ENCODE data around the gene UFSP2.

UFSP2 gene

DNA sequence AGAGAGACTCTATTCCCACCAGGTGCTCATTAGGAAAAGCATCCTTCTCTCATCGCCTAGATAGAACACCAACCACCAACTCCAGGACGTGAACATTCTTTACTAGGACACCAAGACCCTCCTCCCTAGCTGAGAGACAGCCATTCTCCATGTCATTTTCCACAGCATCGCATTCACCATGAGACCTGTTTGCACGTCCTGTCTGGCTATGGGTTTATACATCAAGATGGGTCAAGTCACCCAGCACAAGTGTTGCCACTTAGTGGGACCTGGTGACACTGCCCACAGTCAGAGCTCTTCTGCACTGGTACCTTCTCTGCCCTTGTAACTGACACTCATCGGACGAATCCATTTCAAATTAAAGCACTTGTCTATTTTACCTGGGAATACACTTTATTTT, 47.5 kb downstream of the UFSP2 start:
- Histone ChIP-seq H3K27ac (ENCODE audit: low read length, poor library complexity, severe bottlenecking) (no peak overlapping the region), H2BK5ac (ENCODE audit: low read depth, low read length, poor library complexity, severe bottlenecking) (no peak overlapping the region), H3K79me1 (replicated peaks; ENCODE audit: low read length, poor library complexity, severe bottlenecking) (no peaks in the 10 kb centered on the region), H4K8ac (ENCODE audit: low read length) (no peak overlapping the region), H3K23ac (ENCODE audit: low read length in 2 of 2) (no peak overlapping the region), H3K27me3 (ENCODE audit: control insufficient read depth in 1 of 2, insufficient read depth in 1 of 2, low read length in 2 of 2) (no peaks in the 10 kb centered on the region), H4K91ac (ENCODE audit: low read length) (no peak overlapping the region), H2AK5ac (ENCODE audit: low read length, severe bottlenecking) (no peak overlapping the region), H3K18ac (ENCODE audit: low read depth in 1 of 2, low read length in 2 of 2) (no peak overlapping the region), H3K4me3 (ENCODE audit: insufficient read depth in 1 of 2, low read depth in 1 of 2, low read length in 2 of 2) (no peak overlapping the region), H2AFZ (ENCODE audit: low read depth, low read length) (no peak overlapping the region), H3K4ac (ENCODE audit: low read depth in 1 of 2, low read length in 2 of 2) (no peak overlapping the region), H3K4me1 (ENCODE audit: control insufficient read depth, insufficient read depth, low read depth, low read length) (no peaks in the 10 kb centered on the region), H3K9ac (ENCODE audit: low read length) (no peak overlapping the region), H2BK15ac (ENCODE audit: low read depth, poor library complexity, severe bottlenecking) (no peak overlapping the region), H3K14ac (ENCODE audit: low read length in 2 of 2) (no peak overlapping the region), H2BK120ac (ENCODE audit: low read depth, low read length) (no peak overlapping the region), H3K4me2 (ENCODE audit: low read length, poor library complexity, severe bottlenecking) (no peak overlapping the region), H3K9me3 (ENCODE audit: control insufficient read depth, low read length) (peaks cover 5% of the 10 kb centered on the region), H2BK12ac (ENCODE audit: low read length in 2 of 2) (no peak overlapping the region), H3K36me3 (ENCODE audit: control insufficient read depth in 1 of 2, insufficient read depth in 2 of 2, low read depth in 1 of 2, low read length in 2 of 2) (peaks cover 7 to 20% of the 10 kb centered on the region in 2 experiments)
- WGBS = 96% methylated on average over 4 of the region's 6 CpGs
- DNase-seq = no peak

DNA sequence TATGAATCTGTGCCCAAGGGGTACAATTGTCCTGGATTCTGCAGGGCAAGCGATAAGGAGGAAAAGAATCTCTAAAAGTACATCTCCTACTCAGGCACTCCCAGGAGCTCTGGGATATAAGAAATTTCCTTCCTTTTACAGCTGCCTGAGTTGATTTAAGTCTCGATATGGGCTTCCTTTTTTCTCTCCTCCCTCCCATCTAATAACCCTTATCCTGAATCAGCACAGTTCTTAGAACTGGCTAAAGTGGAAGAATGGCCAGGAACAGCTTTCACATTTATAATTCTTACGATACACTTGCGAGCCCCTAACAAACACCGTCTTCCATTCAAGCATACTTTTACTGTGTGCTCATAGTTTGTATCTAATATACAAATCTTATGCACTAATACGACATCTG, 51.2 kb downstream of the UFSP2 start:
- H2BK15ac ChIP-seq (ENCODE audit: low read depth, poor library complexity, severe bottlenecking) = no peak overlapping the region
- H3K23ac ChIP-seq (ENCODE audit: low read length in 2 of 2) = no peak overlapping the region
- no peak overlapping the region for H3K4ac ChIP-seq (ENCODE audit: low read depth in 1 of 2, low read length in 2 of 2)
- no peak overlapping the region for H3K14ac ChIP-seq (ENCODE audit: low read length in 2 of 2)
- DNase-seq = no peak
- no peak overlapping the region for H3K4me2 ChIP-seq (ENCODE audit: low read length, poor library complexity, severe bottlenecking)
- H3K9ac ChIP-seq (ENCODE audit: low read length) = no peak overlapping the region
- H3K27me3 ChIP-seq (ENCODE audit: control insufficient read depth in 1 of 2, insufficient read depth in 1 of 2, low read length in 2 of 2) = no peaks in the 10 kb centered on the region
- no peak overlapping the region for H3K18ac ChIP-seq (ENCODE audit: low read depth in 1 of 2, low read length in 2 of 2)
- 96% methylated on average over 5 of the region's 6 CpGs for WGBS
- H4K91ac ChIP-seq (ENCODE audit: low read length) = no peak overlapping the region
- H2AFZ ChIP-seq (ENCODE audit: low read depth, low read length) = no peak overlapping the region
- no peaks in the 10 kb centered on the region for H3K79me1 ChIP-seq (replicated peaks; ENCODE audit: low read length, poor library complexity, severe bottlenecking)
- no peak overlapping the region for H2BK5ac ChIP-seq (ENCODE audit: low read depth, low read length, poor library complexity, severe bottlenecking)
- H3K4me3 ChIP-seq (ENCODE audit: insufficient read depth in 1 of 2, low read depth in 1 of 2, low read length in 2 of 2) = no peak overlapping the region
- H3K4me1 ChIP-seq (ENCODE audit: control insufficient read depth, insufficient read depth, low read depth, low read length) = no peaks in the 10 kb centered on the region
- H4K8ac ChIP-seq (ENCODE audit: low read length) = no peak overlapping the region
- no peak overlapping the region for H2BK12ac ChIP-seq (ENCODE audit: low read length in 2 of 2)
- H3K27ac ChIP-seq (ENCODE audit: low read length, poor library complexity, severe bottlenecking) = no peak overlapping the region
- H2AK5ac ChIP-seq (ENCODE audit: low read length, severe bottlenecking) = no peak overlapping the region
- no peaks in the 10 kb centered on the region for H3K9me3 ChIP-seq (ENCODE audit: control insufficient read depth, low read length)
- no peak overlapping the region for H2BK120ac ChIP-seq (ENCODE audit: low read depth, low read length)
- peaks cover 13 to 44% of the 10 kb centered on the region in 2 experiments for H3K36me3 ChIP-seq (ENCODE audit: control insufficient read depth in 1 of 2, insufficient read depth in 2 of 2, low read depth in 1 of 2, low read length in 2 of 2)

DNA sequence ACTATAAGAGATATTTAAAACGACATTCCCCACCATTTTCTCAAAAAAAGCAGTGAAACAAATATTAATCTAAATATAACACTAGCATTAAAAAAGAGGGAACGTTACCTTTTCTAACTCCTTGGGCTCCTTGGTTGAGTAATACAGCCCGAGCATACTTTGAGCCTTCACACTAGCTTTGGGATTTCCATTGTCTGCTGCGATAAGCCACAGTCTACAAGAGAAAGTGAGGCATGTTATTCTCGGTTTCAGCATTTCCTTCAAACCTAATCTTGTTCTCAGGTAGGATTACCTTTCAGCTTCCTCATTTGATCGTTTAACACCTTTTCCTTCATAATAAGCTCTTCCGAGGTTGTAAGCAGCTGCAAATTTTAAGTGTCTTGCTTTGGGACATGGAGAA, 51.7 kb downstream of the UFSP2 start:
- no peak overlapping the region for H2BK120ac ChIP-seq (ENCODE audit: low read depth, low read length)
- no peak overlapping the region for H2BK5ac ChIP-seq (ENCODE audit: low read depth, low read length, poor library complexity, severe bottlenecking)
- H3K14ac ChIP-seq (ENCODE audit: low read length in 2 of 2) = no peak overlapping the region
- H3K18ac ChIP-seq (ENCODE audit: low read depth in 1 of 2, low read length in 2 of 2) = no peak overlapping the region
- H4K91ac ChIP-seq (ENCODE audit: low read length) = no peak overlapping the region
- H3K79me1 ChIP-seq (replicated peaks; ENCODE audit: low read length, poor library complexity, severe bottlenecking) = no peaks in the 10 kb centered on the region
- H3K9me3 ChIP-seq (ENCODE audit: control insufficient read depth, low read length) = no peaks in the 10 kb centered on the region
- H3K23ac ChIP-seq (ENCODE audit: low read length in 2 of 2) = no peak overlapping the region
- H4K8ac ChIP-seq (ENCODE audit: low read length) = no peak overlapping the region
- no peak overlapping the region for H2AFZ ChIP-seq (ENCODE audit: low read depth, low read length)
- no peak overlapping the region for H3K4me3 ChIP-seq (ENCODE audit: insufficient read depth in 1 of 2, low read depth in 1 of 2, low read length in 2 of 2)
- no peak overlapping the region for H3K27ac ChIP-seq (ENCODE audit: low read length, poor library complexity, severe bottlenecking)
- 98% methylated on average over 7 of the region's 7 CpGs for WGBS
- no peak overlapping the region for H3K4ac ChIP-seq (ENCODE audit: low read depth in 1 of 2, low read length in 2 of 2)
- no peak overlapping the region for H3K9ac ChIP-seq (ENCODE audit: low read length)
- no peak overlapping the region for H2AK5ac ChIP-seq (ENCODE audit: low read length, severe bottlenecking)
- no peak for DNase-seq
- no peak overlapping the region for H2BK15ac ChIP-seq (ENCODE audit: low read depth, poor library complexity, severe bottlenecking)
- H3K4me2 ChIP-seq (ENCODE audit: low read length, poor library complexity, severe bottlenecking) = no peak overlapping the region
- H3K4me1 ChIP-seq (ENCODE audit: control insufficient read depth, insufficient read depth, low read depth, low read length) = no peaks in the 10 kb centered on the region
- peaks cover 13 to 44% of the 10 kb centered on the region in 2 experiments for H3K36me3 ChIP-seq (ENCODE audit: control insufficient read depth in 1 of 2, insufficient read depth in 2 of 2, low read depth in 1 of 2, low read length in 2 of 2)
- no peaks in the 10 kb centered on the region for H3K27me3 ChIP-seq (ENCODE audit: control insufficient read depth in 1 of 2, insufficient read depth in 1 of 2, low read length in 2 of 2)
- no peak overlapping the region for H2BK12ac ChIP-seq (ENCODE audit: low read length in 2 of 2)

DNA sequence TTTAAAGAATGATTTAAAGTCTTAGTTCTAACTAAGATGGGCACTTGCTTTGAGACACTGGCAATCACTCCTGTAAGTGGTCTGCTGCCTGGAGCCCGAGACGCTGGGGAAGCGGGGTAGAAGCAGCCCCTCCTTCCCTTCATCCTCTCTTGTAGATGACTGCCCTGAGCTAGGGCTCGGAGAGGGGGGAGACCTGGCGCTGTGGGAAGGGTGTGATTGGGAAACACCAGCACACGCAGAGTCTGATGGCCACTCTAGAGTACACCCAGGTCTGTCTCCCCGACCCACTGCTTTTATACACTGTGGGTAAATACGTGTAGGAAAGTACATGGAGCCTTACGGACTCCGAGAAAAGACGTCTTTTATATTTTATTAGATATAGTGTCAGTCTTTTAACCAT, 54.1 kb downstream of the UFSP2 start:
- H4K8ac ChIP-seq (ENCODE audit: low read length) = peak overlapping the region; percentile 61
- H3K4me2 ChIP-seq (ENCODE audit: low read length, poor library complexity, severe bottlenecking) = no peak overlapping the region
- WGBS = 100% methylated on average over 6 of the region's 11 CpGs
- H2AFZ ChIP-seq (ENCODE audit: low read depth, low read length) = no peak overlapping the region
- peaks cover 9 to 31% of the 10 kb centered on the region in 2 experiments for H3K36me3 ChIP-seq (ENCODE audit: control insufficient read depth in 1 of 2, insufficient read depth in 2 of 2, low read depth in 1 of 2, low read length in 2 of 2)
- no peak overlapping the region for H4K91ac ChIP-seq (ENCODE audit: low read length)
- H3K9me3 ChIP-seq (ENCODE audit: control insufficient read depth, low read length) = no peaks in the 10 kb centered on the region
- no peaks in the 10 kb centered on the region for H3K79me1 ChIP-seq (replicated peaks; ENCODE audit: low read length, poor library complexity, severe bottlenecking)
- no peak overlapping the region for H3K23ac ChIP-seq (ENCODE audit: low read length in 2 of 2)
- H3K14ac ChIP-seq (ENCODE audit: low read length in 2 of 2) = no peak overlapping the region
- no peak overlapping the region for H3K18ac ChIP-seq (ENCODE audit: low read depth in 1 of 2, low read length in 2 of 2)
- no peak overlapping the region for H2BK120ac ChIP-seq (ENCODE audit: low read depth, low read length)
- no peak overlapping the region for H2BK12ac ChIP-seq (ENCODE audit: low read length in 2 of 2)
- H3K4me1 ChIP-seq (ENCODE audit: control insufficient read depth, insufficient read depth, low read depth, low read length) = no peaks in the 10 kb centered on the region
- no peak overlapping the region for H2AK5ac ChIP-seq (ENCODE audit: low read length, severe bottlenecking)
- no peak overlapping the region for H3K27ac ChIP-seq (ENCODE audit: low read length, poor library complexity, severe bottlenecking)
- H2BK15ac ChIP-seq (ENCODE audit: low read depth, poor library complexity, severe bottlenecking) = peak overlapping the region; percentile 17
- H3K27me3 ChIP-seq (ENCODE audit: control insufficient read depth in 1 of 2, insufficient read depth in 1 of 2, low read length in 2 of 2) = no peaks in the 10 kb centered on the region
- no peak overlapping the region for H3K9ac ChIP-seq (ENCODE audit: low read length)
- H2BK5ac ChIP-seq (ENCODE audit: low read depth, low read length, poor library complexity, severe bottlenecking) = no peak overlapping the region
- DNase-seq = no peak
- no peak overlapping the region for H3K4me3 ChIP-seq (ENCODE audit: insufficient read depth in 1 of 2, low read depth in 1 of 2, low read length in 2 of 2)
- H3K4ac ChIP-seq (ENCODE audit: low read depth in 1 of 2, low read length in 2 of 2) = no peak overlapping the region
